Activated CD8-positive, alpha-beta memory T cell treated with anti-CD3 and anti-CD28 coated beads for 48 hours (primary cell): ENCODE measurements around the gene KIF23.
"Not testable (repeated sequence)": the region's sequence is repeated elsewhere in the genome, so short reads cannot be mapped to it uniquely, and the experiment has no call there.

Experiments
- DNase-seq, 3 experiments: peaks; one replicate each; pipeline ENCODE4 v3.0.0-alpha.2; 2020; ENCODE audit warnings: low read depth in 2 of 3, low spot score in 2 of 3

The KIF23 gene

GRCh38 chr15:69413822-69414700 lies at the start of gene KIF23:
TSS of gene KIF23 (plus strand) at chr15:69414349. CDS start at chr15:69414466, 117 bp downstream.
- DNase-seq = peak; percentile 70 to 79 (median 74)

DNA sequence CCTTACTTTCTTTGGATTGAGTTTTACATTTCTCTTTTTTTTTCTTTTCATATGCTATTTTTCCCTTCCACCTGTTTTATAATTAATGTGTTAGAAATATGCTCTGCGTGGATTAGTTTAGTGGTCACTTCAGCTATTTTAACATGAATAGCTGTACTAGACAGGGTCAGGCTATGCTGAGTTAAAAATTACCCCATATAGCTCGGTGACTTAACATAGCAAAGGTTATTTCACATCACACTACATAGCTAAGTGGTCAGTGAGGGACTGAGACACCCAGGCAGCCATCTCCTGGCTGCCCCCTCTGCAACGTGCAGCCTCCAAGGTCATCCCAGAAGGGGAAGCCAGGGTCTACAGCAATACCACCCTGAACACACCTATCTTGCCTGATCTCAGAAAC lies 46.9 kb upstream of the KIF23 start:
- DNase-seq = no peak

DNA sequence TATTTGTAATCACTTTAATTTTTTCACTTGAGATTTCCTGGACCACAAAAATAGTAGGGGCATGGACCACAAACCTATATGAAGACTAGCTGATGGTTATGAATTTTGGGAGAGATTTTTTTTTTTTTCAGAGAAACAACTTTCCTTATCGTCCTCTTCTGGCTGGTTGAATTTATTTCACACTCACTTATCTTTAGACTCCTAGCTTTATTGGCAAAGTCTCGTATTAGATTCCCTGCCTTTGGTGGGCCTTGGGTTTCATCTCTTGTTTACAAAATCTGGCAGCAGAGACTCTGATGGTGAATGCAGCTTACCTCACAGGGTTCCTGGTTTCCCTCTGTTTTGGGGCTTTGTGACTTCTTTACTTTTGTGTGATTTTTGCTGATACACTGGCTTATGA lies 44.5 kb upstream of the KIF23 start:
- DNase-seq = no peak

- no peak for DNase-seq
Measured at GRCh38 chr15:69373406-69373805, 40.7 kb upstream of the KIF23 start.

- no peak for DNase-seq
Measured at GRCh38 chr15:69375151-69375790, 38.9 kb upstream of the KIF23 start.

DNA sequence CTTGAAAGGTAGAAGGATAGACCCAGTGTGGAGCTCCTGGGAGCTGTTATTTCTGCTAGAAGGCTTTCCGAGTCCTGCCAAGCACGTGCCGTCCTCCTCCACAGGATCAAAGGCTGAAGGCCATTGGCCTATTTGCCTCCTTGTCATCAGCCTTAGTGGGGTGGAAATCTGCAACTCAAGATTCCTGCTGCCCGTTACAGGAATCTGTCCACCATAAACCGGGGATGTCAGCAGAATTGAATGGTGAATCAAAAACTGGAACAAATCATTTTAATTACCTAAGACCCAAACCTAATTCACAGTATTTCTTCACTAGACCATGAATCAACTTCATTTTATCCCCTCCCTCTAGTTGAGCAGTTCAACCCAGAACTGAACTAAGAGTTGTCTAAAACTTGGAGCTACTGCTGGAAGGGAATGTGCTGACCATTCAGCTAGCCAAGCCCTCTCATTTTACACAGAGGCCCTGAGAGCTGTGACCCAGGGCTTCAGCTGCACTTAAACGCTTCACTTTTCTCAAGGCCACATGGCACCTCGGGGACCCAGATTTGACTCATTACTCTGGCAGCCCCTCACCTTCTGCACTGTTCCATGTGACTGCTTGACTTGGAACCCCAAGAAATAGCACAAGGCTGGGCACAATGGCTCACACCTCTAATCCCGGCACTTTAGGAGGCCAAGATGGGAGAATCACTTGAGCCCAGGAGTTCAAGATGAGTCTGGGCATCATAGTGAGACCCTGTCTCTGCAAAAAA lies 36.8 kb upstream of the KIF23 start:
- DNase-seq = no peak

- no peak for DNase-seq
Measured at GRCh38 chr15:69380100-69380725, 33.9 kb upstream of the KIF23 start.

DNA sequence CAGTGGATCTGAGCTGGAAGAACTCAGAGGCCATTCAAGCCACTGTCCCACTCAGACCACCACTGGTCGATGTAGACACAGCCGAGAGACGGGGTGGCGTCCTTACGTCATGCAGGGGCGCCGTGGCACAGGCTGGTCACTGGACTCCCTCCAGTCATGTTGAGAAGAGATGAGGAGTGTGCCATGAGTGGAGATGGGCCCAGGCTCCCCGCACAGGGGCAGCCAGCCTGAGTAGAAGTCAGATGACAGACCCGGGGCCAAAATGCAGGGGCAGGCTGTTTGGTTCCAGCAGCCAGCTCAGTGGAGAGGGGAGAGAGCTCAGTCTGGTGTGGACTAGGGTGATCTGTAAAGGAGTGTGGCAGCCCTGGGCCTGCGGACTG lies 33.4 kb upstream of the KIF23 start:
- no peak for DNase-seq

GRCh38 chr15:69382176-69382575 lies 32.0 kb upstream of the KIF23 start:
- DNase-seq = not testable (repeated sequence)

DNA sequence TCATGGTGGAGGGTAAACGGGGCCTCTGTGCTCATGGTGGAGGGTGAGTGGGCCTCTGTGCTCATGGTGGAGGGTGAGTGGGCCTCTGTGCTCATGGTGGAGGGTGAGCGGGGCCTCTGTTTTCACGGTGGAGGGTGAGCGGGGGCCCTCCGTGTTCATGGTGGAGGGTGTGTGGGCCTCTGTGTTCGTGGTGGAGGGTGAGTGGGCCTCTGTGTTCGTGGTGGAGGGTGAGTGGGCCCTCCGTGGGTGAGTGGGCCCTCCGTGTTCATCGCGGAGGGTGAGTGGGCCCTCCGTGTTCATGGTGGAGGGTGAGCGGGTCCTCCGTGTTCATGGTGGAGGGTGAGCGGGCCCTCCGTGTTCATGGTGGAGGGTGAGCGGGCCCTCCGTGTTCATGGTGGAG lies 30.1 kb upstream of the KIF23 start:
- DNase-seq = not testable (repeated sequence)

DNA sequence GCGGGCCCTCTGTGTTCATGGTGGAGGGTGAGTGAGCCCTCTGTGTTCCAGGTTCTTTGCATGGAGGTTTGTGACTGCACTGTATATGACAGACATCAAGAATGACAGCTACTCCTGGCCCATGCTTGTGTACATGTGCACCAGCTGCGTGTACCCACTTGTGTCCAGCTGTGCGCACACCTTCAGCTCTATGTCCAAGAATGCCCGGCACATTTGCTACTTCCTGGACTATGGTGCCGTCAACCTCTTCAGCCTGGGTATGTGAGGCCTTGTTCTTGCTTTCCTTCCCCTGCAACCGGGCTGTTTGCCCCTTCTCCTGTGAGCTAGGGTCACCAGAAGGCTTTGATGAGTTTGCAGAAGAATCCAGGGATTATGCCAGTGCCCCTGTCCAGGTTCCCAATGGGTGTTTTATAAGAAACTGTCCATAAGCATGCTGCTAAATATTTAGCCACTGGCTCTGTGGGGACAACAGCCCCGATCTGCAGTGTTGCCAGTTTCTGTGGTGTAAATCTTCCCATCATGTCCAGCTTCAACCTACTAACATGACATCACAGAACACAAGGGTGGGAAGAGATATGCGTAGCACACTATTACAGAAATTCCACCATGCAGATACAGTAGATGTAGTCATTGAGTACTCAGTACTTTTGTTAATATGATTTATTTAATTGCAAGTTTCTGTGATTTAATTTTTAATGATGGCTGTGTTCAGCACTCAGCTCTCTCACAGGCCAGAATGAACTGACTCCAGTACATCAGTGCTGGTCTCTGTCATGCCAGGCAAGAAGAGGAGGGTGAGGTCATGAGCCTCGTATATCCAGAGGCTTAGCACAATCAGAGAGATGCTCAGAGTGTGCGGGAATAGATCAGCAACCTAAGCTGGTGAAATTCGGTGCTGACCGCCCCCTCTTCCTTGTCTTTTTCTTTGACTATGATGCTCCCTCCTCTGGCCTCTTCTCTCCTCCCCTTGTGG lies 29.2 kb upstream of the KIF23 start:
- DNase-seq = no peak

GRCh38 chr15:69385831-69386230 lies 28.3 kb upstream of the KIF23 start:
- no peak for DNase-seq

GRCh38 chr15:69386284-69386683 lies 27.9 kb upstream of the KIF23 start:
- no peak for DNase-seq

- no peak for DNase-seq
Measured at GRCh38 chr15:69388260-69388705, 25.9 kb upstream of the KIF23 start.

- DNase-seq = no peak
Measured at GRCh38 chr15:69389426-69389825, 24.7 kb upstream of the KIF23 start.

DNA sequence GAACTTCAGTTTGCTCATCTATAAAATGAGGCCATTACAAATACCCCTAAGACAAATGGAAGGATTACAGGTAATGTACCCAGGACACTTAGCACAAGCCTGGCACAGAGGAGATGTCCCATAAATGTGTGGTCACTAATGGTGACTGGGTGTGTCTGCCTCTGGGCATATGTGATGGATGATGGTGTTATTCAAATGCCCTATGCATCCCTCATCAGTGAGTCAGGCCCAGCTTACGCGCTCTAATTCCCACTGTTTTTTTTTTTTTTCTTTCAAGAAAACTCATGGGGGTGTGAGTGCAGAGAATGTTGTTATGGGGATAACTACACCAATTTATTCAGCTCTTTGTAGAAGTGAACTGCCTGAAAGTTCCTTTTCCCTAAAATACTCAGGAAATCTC lies 23.6 kb upstream of the KIF23 start:
- no peak for DNase-seq

DNA sequence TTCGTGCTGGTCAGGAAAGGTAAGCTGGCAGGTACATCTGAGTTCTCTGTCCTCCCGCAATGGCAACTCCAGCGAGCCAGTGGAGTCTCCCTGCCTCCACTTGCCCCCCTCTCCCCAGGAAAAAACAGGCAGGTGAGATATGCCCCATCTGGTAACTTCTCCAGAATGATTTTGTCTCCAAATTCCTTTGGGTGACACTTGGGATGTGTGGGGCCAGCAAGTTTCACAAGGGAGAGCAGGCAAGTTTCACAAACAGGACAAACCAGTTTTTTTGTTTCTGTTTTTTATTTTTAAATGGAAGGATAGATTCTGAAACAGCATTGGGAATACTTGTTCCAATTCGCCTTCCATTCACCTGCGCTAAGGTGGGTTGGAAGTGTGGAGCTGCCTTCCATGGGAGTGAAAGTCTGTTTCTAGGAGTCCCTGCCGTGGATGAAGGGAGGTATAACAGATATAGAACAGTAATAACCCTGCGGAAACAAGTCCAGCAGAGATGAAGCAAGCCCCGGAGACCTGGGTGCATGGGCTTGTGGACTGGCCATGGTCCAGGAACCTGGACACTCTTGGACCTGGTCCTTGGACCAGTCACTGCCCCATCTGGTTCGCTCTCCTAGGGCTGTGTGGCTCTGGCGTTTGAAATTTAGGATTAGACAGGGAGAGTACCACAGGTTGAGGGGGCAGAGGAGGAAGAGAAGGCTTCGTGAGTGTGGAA lies 22.9 kb upstream of the KIF23 start:
- no peak for DNase-seq

- DNase-seq = no peak
Measured at GRCh38 chr15:69392352-69392751, 21.8 kb upstream of the KIF23 start.

- no peak for DNase-seq
Measured at GRCh38 chr15:69393831-69394491, 20.2 kb upstream of the KIF23 start.
